GM21526 (cell line): ENCODE data around the gene IL4R.
"Not testable (repeated sequence)": the region's sequence is repeated elsewhere in the genome, so short reads cannot be mapped to it uniquely, and the experiment has no call there.

ENCODE experiments used
- ATAC-seq: cut with Tn5 transposase; IDR thresholded peaks from one replicate; pipeline ENCODE4 v1.9.1; 2021; ENCODE audit warnings: moderate library complexity; ENCODE audit not compliant: unreplicated experiment, low FRiP score

Gene IL4R

GRCh38 chr16:27287887-27288286, 25.9 kb upstream of the IL4R start:
- no peak for ATAC-seq

- not testable (repeated sequence) for ATAC-seq
Observed at GRCh38 chr16:27288313-27288712, 25.5 kb upstream of the IL4R start.

- no peak for ATAC-seq
Observed at GRCh38 chr16:27289669-27290068, 24.1 kb upstream of the IL4R start.

GRCh38 chr16:27290562-27290961, 23.2 kb upstream of the IL4R start:
- ATAC-seq = no peak

GRCh38 chr16:27291106-27291505, 22.7 kb upstream of the IL4R start:
- no peak for ATAC-seq

GRCh38 chr16:27291722-27292240, 22.0 kb upstream of the IL4R start:
- ATAC-seq = no peak

- ATAC-seq = no peak
Observed at GRCh38 chr16:27293343-27293742, 20.4 kb upstream of the IL4R start.

- no peak for ATAC-seq
Observed at GRCh38 chr16:27298132-27298531, 15.6 kb upstream of the IL4R start.

- ATAC-seq = no peak
Observed at GRCh38 chr16:27301236-27301861, 12.4 kb upstream of the IL4R start.

- ATAC-seq = no peak
Observed at GRCh38 chr16:27302126-27302525, 11.6 kb upstream of the IL4R start.

- ATAC-seq = no peak
Observed at GRCh38 chr16:27303256-27304100, 10.3 kb upstream of the IL4R start.

GRCh38 chr16:27304102-27304501, 9.7 kb upstream of the IL4R start:
- ATAC-seq = no peak

- no peak for ATAC-seq
Observed at GRCh38 chr16:27304881-27305745, 8.7 kb upstream of the IL4R start.

- ATAC-seq = no peak
Observed at GRCh38 chr16:27305839-27306442, 7.8 kb upstream of the IL4R start.

- no peak for ATAC-seq
Observed at GRCh38 chr16:27308792-27309191, 5.0 kb upstream of the IL4R start.

GRCh38 chr16:27310576-27311447, 3.0 kb upstream of the IL4R start:
- ATAC-seq = no peak

GRCh38 chr16:27311448-27311830, 2.3 kb upstream of the IL4R start:
- no peak for ATAC-seq

- ATAC-seq = no peak
Observed at GRCh38 chr16:27311897-27312303, 1.9 kb upstream of the IL4R start.

- no peak for ATAC-seq
Observed at GRCh38 chr16:27312580-27313421, 973 bp upstream of the IL4R start.
